HG02571 (cell line): ENCODE results near the gene PELI1.
"Not testable (repeated sequence)": the region's sequence is repeated elsewhere in the genome, so short reads cannot be mapped to it uniquely, and the experiment has no call there.

Experiments
- ATAC-seq: cut with Tn5 transposase; IDR thresholded peaks from one replicate; pipeline ENCODE4 v1.9.1; 2021; ENCODE audit warnings: mild to moderate bottlenecking, moderate library complexity; ENCODE audit not compliant: unreplicated experiment

PELI1 gene

GRCh38 chr2:64093341-64093740, 50.9 kb downstream of the PELI1 start:
- ATAC-seq, result no peak

- ATAC-seq, result peak; percentile 68
Measured at GRCh38 chr2:64092502-64092901, 51.7 kb downstream of the PELI1 start.

- ATAC-seq, result no peak
Measured at GRCh38 chr2:64090264-64090663, 54.0 kb downstream of the PELI1 start.

- no peak for ATAC-seq
Measured at GRCh38 chr2:64086347-64087082, 57.7 kb downstream of the PELI1 start.

GRCh38 chr2:64085936-64086335, 58.3 kb downstream of the PELI1 start:
- no peak for ATAC-seq

- no peak for ATAC-seq
Measured at GRCh38 chr2:64081046-64081445, 63.2 kb downstream of the PELI1 start.

- no peak for ATAC-seq
Measured at GRCh38 chr2:64080179-64080578, 64.0 kb downstream of the PELI1 start.

- ATAC-seq, result not testable (repeated sequence)
Measured at GRCh38 chr2:64079688-64080087, 64.5 kb downstream of the PELI1 start.

GRCh38 chr2:64076828-64077227, 67.4 kb downstream of the PELI1 start:
- not testable (repeated sequence) for ATAC-seq

GRCh38 chr2:64074616-64075015, 69.6 kb downstream of the PELI1 start:
- ATAC-seq, result not testable (repeated sequence)

- ATAC-seq, result no peak
Measured at GRCh38 chr2:64067326-64067725, 76.9 kb downstream of the PELI1 start.

GRCh38 chr2:64065516-64065915, 78.7 kb downstream of the PELI1 start:
- ATAC-seq, result no peak

GRCh38 chr2:64063924-64064331, 80.3 kb downstream of the PELI1 start:
- no peak for ATAC-seq

GRCh38 chr2:64063454-64063853, 80.8 kb downstream of the PELI1 start:
- no peak for ATAC-seq

- peak; percentile 67 for ATAC-seq
Measured at GRCh38 chr2:64062840-64063239, 81.4 kb downstream of the PELI1 start.

GRCh38 chr2:64059270-64059669, 85.0 kb downstream of the PELI1 start:
- ATAC-seq, result no peak

- ATAC-seq, result no peak
Measured at GRCh38 chr2:64056021-64056420, 88.2 kb downstream of the PELI1 start.

- ATAC-seq, result peak; percentile 48
Measured at GRCh38 chr2:64054161-64054915, 89.9 kb downstream of the PELI1 start.

- ATAC-seq, result no peak
Measured at GRCh38 chr2:64052463-64053241, 91.6 kb downstream of the PELI1 start.

- peak; percentile 71 for ATAC-seq
Measured at GRCh38 chr2:64049633-64050220, 94.5 kb downstream of the PELI1 start.

- no peak for ATAC-seq
Measured at GRCh38 chr2:64045938-64046337, 98.3 kb downstream of the PELI1 start.
